ENCODE results near the gene UBE2Z.

- no peak for TF ChIP-seq POLR2A (IDR thresholded peaks at IDR 0.05)
- TF ChIP-seq, protein P1, sequence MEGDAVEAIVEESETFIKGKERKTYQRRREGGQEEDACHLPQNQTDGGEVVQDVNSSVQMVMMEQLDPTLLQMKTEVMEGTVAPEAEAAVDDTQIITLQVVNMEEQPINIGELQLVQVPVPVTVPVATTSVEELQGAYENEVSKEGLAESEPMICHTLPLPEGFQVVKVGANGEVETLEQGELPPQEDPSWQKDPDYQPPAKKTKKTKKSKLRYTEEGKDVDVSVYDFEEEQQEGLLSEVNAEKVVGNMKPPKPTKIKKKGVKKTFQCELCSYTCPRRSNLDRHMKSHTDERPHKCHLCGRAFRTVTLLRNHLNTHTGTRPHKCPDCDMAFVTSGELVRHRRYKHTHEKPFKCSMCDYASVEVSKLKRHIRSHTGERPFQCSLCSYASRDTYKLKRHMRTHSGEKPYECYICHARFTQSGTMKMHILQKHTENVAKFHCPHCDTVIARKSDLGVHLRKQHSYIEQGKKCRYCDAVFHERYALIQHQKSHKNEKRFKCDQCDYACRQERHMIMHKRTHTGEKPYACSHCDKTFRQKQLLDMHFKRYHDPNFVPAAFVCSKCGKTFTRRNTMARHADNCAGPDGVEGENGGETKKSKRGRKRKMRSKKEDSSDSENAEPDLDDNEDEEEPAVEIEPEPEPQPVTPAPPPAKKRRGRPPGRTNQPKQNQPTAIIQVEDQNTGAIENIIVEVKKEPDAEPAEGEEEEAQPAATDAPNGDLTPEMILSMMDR (IDR thresholded peaks at IDR 0.05) = no peak
- TF ChIP-seq POLR2AphosphoS5 (IDR thresholded peaks at IDR 0.05) = no peak
- no peak for TF ChIP-seq EP300 (IDR thresholded peaks at IDR 0.05)
Measured at GRCh38 chr17:48954300-48954755, 46.1 kb downstream of the UBE2Z start.
